Parathyroid adenoma (tissue), 2 donors: ENCODE data around the gene NALCN.

Source experiments
- H2AFZ ChIP-seq: fragments of 300-600 bp; sonication (generic); one replicate; pipeline ENCODE4 v1.7.0; 2017; ENCODE audit warnings: antibody characterized with exemption, mild to moderate bottlenecking
- H3K27ac ChIP-seq: fragments of 300-600 bp; sonication (generic); one replicate; pipeline ENCODE4 v1.7.0; 2017
- H3K27me3 ChIP-seq: fragments of 300-600 bp; sonication (generic); one replicate; pipeline ENCODE4 v1.7.0; 2017; ENCODE audit warnings: low read length; ENCODE audit not compliant: control insufficient read depth, insufficient read depth
- H3K36me3 ChIP-seq: fragments of 300-600 bp; sonication (generic); one replicate; pipeline ENCODE4 v1.7.0; 2017; ENCODE audit warnings: low read length; ENCODE audit not compliant: control insufficient read depth, insufficient read depth
- H3K4me1 ChIP-seq: fragments of 300-600 bp; sonication (generic); one replicate; pipeline ENCODE4 v1.7.0; 2017; ENCODE audit warnings: control low read depth
- H3K4me2 ChIP-seq: fragments of 300-600 bp; sonication (generic); one replicate; pipeline ENCODE4 v1.7.0; 2017; ENCODE audit warnings: low read length
- H3K4me3 ChIP-seq: fragments of 300-600 bp; sonication (generic); one replicate; pipeline ENCODE4 v1.7.0; 2017; ENCODE audit warnings: low read depth, low read length
- H3K79me2 ChIP-seq: fragments of 300-600 bp; sonication (generic); one replicate; pipeline ENCODE4 v1.7.0; 2017; ENCODE audit warnings: control low read depth
- H3K9ac ChIP-seq: fragments of 300-600 bp; sonication (generic); one replicate; pipeline ENCODE4 v1.7.0; 2017; ENCODE audit warnings: mild to moderate bottlenecking
- H3K9me3 ChIP-seq: fragments of 300-600 bp; sonication (generic); one replicate; pipeline ENCODE4 v1.7.0; 2017; ENCODE audit warnings: low read length; ENCODE audit not compliant: control insufficient read depth
- TF ChIP-seq, protein P1 (sequence below): fragments of 300-600 bp; sonication (generic); IDR thresholded peaks from one replicate; pipeline ENCODE4 v1.7.0; 2017; ENCODE audit warnings: antibody characterized with exemption, mild to moderate bottlenecking
- donor health status: primary hyperparathyroidism.

The NALCN gene

DNA sequence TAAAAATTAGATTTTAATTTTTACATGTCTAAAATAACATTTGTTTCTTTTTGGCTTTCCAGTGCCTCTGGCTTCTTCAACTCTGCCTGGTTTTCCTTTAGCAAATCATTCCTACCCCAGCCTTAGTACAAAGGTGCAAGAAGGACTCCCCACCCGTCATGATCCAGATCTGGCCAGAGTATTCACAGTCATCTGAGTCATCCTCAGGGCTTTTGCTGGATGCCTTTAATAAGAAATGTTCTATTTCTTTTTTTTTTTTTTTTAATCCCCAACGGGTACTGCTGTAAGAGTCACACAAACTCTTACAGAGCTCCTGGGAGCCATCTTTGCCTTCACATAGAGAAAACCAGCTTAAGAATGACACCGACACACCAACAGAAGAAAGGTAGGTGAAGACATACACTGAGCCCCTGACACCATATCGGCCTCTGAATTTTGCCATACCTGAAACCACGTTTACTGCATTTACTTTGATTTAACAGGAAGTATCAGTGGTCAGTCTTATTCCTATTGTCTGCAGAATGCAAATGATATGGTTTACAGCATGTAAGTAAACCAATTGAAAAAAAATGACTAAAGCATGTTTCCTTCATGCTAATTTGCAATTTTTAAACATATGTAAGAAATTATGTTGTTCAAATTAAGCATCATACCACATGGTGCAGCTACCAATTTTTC lies 184.4 kb downstream of the NALCN start:
- H3K4me3 ChIP-seq: no peak overlapping the region
- TF ChIP-seq, protein P1, sequence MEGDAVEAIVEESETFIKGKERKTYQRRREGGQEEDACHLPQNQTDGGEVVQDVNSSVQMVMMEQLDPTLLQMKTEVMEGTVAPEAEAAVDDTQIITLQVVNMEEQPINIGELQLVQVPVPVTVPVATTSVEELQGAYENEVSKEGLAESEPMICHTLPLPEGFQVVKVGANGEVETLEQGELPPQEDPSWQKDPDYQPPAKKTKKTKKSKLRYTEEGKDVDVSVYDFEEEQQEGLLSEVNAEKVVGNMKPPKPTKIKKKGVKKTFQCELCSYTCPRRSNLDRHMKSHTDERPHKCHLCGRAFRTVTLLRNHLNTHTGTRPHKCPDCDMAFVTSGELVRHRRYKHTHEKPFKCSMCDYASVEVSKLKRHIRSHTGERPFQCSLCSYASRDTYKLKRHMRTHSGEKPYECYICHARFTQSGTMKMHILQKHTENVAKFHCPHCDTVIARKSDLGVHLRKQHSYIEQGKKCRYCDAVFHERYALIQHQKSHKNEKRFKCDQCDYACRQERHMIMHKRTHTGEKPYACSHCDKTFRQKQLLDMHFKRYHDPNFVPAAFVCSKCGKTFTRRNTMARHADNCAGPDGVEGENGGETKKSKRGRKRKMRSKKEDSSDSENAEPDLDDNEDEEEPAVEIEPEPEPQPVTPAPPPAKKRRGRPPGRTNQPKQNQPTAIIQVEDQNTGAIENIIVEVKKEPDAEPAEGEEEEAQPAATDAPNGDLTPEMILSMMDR: no peak
- H3K36me3 ChIP-seq: no peaks in the 10 kb centered on the region
- H3K9me3 ChIP-seq: no peaks in the 10 kb centered on the region
- H3K79me2 ChIP-seq: no peaks in the 10 kb centered on the region
- H3K9ac ChIP-seq: no peak overlapping the region
- H3K27me3 ChIP-seq: no peaks in the 10 kb centered on the region
- H3K27ac ChIP-seq: no peak overlapping the region
- H3K4me2 ChIP-seq: no peak overlapping the region
- H2AFZ ChIP-seq: no peak overlapping the region
- H3K4me1 ChIP-seq: no peaks in the 10 kb centered on the region

DNA sequence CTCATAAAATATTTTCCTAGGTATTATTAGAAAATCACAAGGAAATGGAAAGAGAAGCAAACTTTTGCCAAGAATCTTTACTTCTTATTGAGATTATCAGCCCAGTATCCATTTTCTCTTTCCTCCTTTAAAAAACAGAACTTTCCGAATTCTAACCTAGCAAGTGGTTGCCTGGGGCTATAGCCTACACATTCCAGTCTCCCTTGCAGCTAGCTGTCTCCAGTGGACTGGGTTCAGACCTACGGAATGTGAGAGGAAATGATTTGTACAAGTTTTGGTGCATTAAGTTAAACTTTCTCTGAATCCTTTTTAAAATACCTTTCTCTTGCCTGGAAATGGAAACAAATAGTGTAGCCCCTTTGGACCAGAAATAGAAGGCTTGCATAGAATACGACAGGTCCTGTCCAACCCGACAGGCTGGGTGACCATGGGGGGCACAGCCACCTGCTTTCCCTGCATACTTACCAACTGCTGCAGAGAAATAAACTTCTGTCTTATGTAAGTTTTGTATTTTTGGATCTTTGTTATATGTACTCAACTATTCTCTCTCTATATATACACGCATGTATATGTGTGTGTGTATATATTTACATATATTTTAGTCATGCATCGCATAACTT lies 185.9 kb downstream of the NALCN start:
- Histone ChIP-seq H3K36me3 (no peaks in the 10 kb centered on the region), H3K9me3 (no peaks in the 10 kb centered on the region), H2AFZ (no peak overlapping the region), H3K9ac (no peak overlapping the region), H3K4me2 (no peak overlapping the region), H3K79me2 (no peaks in the 10 kb centered on the region), H3K4me1 (no peaks in the 10 kb centered on the region), H3K27ac (no peak overlapping the region), H3K4me3 (no peak overlapping the region), H3K27me3 (no peaks in the 10 kb centered on the region)
- TF ChIP-seq, protein P1: no peak

DNA sequence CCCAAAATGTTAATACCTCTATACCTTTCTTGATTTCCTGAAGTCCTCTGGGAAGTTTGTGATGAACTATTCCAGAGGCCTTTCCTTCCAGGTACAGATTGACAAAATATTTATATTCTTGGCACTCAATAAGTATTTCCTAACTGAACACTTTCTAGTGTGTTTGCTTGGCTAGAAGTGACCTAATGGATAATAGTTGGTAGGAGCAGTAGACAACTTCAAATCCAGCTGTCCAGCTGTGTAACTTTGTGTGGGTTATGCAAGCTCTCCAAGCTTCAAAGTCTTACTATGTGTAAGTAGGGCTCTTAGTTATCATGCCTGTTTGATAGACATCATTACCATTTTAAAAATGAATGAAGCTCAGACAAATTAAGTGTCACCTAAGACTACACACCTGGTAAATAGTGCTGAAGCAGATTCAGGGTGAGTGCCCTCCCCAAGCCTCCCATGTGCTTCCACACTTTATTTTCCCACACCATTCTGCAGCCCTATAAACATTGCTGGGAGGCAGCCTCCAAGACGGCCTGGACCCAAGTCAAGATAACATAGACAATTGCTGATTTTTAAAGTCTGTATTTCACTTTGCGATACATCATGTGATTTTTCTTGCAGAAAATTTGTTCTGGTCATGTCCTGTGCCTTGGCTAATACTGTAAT lies 196.6 kb downstream of the NALCN start:
- Histone ChIP-seq H3K36me3 (no peaks in the 10 kb centered on the region), H3K27ac (no peak overlapping the region), H3K79me2 (no peaks in the 10 kb centered on the region), H2AFZ (no peak overlapping the region), H3K4me2 (no peak overlapping the region), H3K4me3 (no peak overlapping the region), H3K9ac (no peak overlapping the region), H3K9me3 (no peaks in the 10 kb centered on the region), H3K4me1 (no peaks in the 10 kb centered on the region), H3K27me3 (no peaks in the 10 kb centered on the region)
- TF ChIP-seq, protein P1: no peak

DNA sequence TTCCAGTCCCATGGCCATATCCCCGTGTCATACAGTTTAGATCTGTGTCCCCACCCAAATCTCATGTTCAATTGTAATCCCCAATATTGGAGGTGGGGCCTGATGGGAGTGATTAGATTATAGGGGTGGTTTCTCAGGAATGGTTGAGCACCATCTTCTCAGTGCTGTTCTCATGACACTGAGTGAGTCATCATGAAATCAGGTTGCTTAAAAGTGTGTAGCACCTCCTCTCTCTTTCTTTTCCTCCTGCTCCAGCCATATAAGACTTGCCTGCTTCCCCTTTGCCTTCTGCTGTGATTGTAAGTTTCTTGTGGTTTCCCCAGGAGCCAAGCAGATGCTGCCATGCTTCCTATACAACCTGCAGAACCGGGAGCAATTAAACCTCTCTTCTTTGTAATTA lies 197.8 kb downstream of the NALCN start:
- Histone ChIP-seq H3K27me3 (no peaks in the 10 kb centered on the region), H3K79me2 (no peaks in the 10 kb centered on the region), H3K4me1 (no peaks in the 10 kb centered on the region), H3K9me3 (no peaks in the 10 kb centered on the region), H3K4me2 (no peak overlapping the region), H3K27ac (no peak overlapping the region), H2AFZ (no peak overlapping the region), H3K36me3 (no peaks in the 10 kb centered on the region), H3K9ac (no peak overlapping the region), H3K4me3 (no peak overlapping the region)
- TF ChIP-seq, protein P1: no peak
